Measurements from ENCODE around the gene AOC2. TPM values are rescaled to one million over a fixed set of nuclear protein-coding genes. Genes with fewer than 3 reads are reported as not detected.

AOC2 gene
- total and polyA plus RNA-seq, 2 of the 8 experiments (the other 6 are each of a cell fraction or from before 2014, with no cell fraction given): 4.2 to 4.7 TPM

GRCh38 chr17:42798011-42798382, 46.4 kb upstream of the AOC2 start (continued):
- TF ChIP-seq RNF2 (IDR thresholded peaks at IDR 0.05; ENCODE audit: borderline replicate concordance, low read depth, low read length, missing control alignments, poor library complexity, severe bottlenecking): no peak
- TF ChIP-seq CBX5 (IDR thresholded peaks at IDR 0.05; ENCODE audit: low read depth, low read length): no peak
- TF ChIP-seq SIRT6 (IDR thresholded peaks at IDR 0.05; ENCODE audit: low read length): no peak
- TF ChIP-seq MAFK (IDR thresholded peaks at IDR 0.05; ENCODE audit: low read depth, low read length): no peak
- TF ChIP-seq CTCF (IDR thresholded peaks at IDR 0.05; ENCODE audit: control extremely low read depth in 1 of 3, insufficient read depth in 1 of 3, low read depth in 1 of 3, low read length in 3 of 3): no peak
